Measurements from ENCODE around the gene TOX2.
A peak's percentile ranks its signal among the peaks of the same experiment; 100 is the strongest.

Gene TOX2, protein sequence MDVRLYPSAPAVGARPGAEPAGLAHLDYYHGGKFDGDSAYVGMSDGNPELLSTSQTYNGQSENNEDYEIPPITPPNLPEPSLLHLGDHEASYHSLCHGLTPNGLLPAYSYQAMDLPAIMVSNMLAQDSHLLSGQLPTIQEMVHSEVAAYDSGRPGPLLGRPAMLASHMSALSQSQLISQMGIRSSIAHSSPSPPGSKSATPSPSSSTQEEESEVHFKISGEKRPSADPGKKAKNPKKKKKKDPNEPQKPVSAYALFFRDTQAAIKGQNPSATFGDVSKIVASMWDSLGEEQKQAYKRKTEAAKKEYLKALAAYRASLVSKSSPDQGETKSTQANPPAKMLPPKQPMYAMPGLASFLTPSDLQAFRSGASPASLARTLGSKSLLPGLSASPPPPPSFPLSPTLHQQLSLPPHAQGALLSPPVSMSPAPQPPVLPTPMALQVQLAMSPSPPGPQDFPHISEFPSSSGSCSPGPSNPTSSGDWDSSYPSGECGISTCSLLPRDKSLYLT

DNA sequence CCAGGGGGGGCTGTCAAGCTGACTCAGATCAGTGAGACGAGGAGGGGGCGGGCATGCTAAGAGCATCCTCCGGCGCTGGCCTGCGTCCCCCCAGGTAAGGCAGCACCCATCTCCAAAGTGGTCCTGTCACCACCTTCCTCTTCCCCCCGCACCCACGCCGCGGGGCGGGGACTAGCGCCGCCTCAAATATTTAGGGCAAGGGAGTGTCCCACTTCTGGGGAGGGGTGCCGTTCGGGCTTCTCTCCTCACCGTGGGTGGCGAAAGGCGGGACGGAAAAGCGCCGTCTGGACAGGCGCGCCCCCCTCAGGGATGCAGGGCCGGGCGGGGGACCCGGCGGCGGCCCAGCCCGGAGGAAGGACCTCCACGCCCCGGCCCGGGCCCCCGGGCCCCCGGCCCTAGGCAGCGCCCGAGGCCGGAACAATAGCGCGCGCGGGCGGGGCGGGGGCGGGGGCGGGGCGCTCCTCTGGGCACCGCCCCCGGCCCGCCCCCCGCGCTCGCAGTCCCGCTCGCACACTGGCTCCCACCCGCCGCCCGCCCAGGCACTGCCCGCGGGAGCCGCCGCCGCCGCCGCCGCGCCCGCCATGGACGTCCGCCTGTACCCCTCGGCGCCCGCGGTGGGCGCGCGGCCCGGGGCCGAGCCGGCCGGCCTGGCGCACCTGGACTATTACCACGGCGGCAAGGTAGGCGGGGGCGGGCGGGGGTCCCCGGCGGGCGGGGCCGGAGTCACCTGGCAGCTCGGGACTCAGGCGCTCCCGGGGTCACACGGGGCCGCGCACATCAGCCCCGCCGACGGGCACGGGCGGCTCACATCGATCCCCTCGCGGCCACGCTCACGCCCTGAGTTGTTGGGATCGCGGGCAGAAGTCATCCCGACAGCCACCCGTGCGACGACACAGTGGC is at the start of gene TOX2:
TOX2 (plus strand) TSS at position 542 of the 900 bp plus-strand sequence; CDS start at position 582, 40 bp downstream.
- ChIA-PET POLR2A (no interaction called here), CTCF (no interaction called here)
- Histone ChIP-seq H3K4me1 (ENCODE audit: control insufficient read depth, insufficient read depth, low read length) (no peaks in the 10 kb centered on the region; the same call in 1 of the 2 replicates), H3K36me3 (ENCODE audit: control insufficient read depth in 2 of 2, insufficient read depth in 1 of 2, low read length in 2 of 2) (no peaks in the 10 kb centered on the region), H3K27ac (ENCODE audit: extremely low read depth, low read depth, low read length) (peak within 1 kb of the TSS; percentile 41; the same call in 1 of the 2 replicates), H3K9me3 (ENCODE audit: control insufficient read depth, insufficient read depth, low read depth, low read length) (0 out of 2 replicates have a peak, but pooled peaks cover 2% of the 10 kb centered on the region), H3K4me3 (ENCODE audit: low read depth, low read length) (peak within 1 kb of the TSS; percentile 54)
- TF ChIP-seq ZNF354C (tag by site-specific recombination; IDR thresholded peaks at IDR 0.05; ENCODE audit: borderline replicate concordance, low read depth) (no peak), OVOL3 (tag by site-specific recombination; IDR thresholded peaks at IDR 0.05) (no peak), SP2 (tag by site-specific recombination; IDR thresholded peaks at IDR 0.05) (peak; percentile 27), ZNF274 (IDR thresholded peaks at IDR 0.05; ENCODE audit: low read length) (no peak), ZNF274 (tag by site-specific recombination; IDR thresholded peaks at IDR 0.05; ENCODE audit: borderline replicate concordance) (no peak), ZNF16 (tag by site-specific recombination; IDR thresholded peaks at IDR 0.05; ENCODE audit: low read depth) (no peak), ZNF18 (tag by site-specific recombination; IDR thresholded peaks at IDR 0.05) (no peak), ZNF521 (tag by site-specific recombination; IDR thresholded peaks at IDR 0.05) (no peak), ZNF266 (tag by site-specific recombination; IDR thresholded peaks at IDR 0.05; ENCODE audit: low read depth) (no peak), SCRT1 (tag by site-specific recombination; IDR thresholded peaks at IDR 0.05; ENCODE audit: borderline replicate concordance) (no peak), ZNF335 (tag by site-specific recombination; conservative IDR thresholded peaks at IDR 0.05) (peak; percentile 49), ZBTB8A (tag by site-specific recombination; IDR thresholded peaks at IDR 0.05) (peak; percentile 19)
- TF ChIP-seq, protein P1, sequence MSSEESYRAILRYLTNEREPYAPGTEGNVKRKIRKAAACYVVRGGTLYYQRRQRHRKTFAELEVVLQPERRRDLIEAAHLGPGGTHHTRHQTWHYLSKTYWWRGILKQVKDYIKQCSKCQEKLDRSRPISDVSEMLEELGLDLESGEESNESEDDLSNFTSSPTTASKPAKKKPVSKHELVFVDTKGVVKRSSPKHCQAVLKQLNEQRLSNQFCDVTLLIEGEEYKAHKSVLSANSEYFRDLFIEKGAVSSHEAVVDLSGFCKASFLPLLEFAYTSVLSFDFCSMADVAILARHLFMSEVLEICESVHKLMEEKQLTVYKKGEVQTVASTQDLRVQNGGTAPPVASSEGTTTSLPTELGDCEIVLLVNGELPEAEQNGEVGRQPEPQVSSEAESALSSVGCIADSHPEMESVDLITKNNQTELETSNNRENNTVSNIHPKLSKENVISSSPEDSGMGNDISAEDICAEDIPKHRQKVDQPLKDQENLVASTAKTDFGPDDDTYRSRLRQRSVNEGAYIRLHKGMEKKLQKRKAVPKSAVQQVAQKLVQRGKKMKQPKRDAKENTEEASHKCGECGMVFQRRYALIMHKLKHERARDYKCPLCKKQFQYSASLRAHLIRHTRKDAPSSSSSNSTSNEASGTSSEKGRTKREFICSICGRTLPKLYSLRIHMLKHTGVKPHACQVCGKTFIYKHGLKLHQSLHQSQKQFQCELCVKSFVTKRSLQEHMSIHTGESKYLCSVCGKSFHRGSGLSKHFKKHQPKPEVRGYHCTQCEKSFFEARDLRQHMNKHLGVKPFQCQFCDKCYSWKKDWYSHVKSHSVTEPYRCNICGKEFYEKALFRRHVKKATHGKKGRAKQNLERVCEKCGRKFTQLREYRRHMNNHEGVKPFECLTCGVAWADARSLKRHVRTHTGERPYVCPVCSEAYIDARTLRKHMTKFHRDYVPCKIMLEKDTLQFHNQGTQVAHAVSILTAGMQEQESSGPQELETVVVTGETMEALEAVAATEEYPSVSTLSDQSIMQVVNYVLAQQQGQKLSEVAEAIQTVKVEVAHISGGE (tag by site-specific recombination; conservative IDR thresholded peaks at IDR 0.05; ENCODE audit: low read depth) = no peak
- TF ChIP-seq, protein P2, sequence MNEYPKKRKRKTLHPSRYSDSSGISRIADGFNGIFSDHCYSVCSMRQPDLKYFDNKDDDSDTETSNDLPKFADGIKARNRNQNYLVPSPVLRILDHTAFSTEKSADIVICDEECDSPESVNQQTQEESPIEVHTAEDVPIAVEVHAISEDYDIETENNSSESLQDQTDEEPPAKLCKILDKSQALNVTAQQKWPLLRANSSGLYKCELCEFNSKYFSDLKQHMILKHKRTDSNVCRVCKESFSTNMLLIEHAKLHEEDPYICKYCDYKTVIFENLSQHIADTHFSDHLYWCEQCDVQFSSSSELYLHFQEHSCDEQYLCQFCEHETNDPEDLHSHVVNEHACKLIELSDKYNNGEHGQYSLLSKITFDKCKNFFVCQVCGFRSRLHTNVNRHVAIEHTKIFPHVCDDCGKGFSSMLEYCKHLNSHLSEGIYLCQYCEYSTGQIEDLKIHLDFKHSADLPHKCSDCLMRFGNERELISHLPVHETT (tag by site-specific recombination; IDR thresholded peaks at IDR 0.05) = no peak
- TF ChIP-seq, protein P3, sequence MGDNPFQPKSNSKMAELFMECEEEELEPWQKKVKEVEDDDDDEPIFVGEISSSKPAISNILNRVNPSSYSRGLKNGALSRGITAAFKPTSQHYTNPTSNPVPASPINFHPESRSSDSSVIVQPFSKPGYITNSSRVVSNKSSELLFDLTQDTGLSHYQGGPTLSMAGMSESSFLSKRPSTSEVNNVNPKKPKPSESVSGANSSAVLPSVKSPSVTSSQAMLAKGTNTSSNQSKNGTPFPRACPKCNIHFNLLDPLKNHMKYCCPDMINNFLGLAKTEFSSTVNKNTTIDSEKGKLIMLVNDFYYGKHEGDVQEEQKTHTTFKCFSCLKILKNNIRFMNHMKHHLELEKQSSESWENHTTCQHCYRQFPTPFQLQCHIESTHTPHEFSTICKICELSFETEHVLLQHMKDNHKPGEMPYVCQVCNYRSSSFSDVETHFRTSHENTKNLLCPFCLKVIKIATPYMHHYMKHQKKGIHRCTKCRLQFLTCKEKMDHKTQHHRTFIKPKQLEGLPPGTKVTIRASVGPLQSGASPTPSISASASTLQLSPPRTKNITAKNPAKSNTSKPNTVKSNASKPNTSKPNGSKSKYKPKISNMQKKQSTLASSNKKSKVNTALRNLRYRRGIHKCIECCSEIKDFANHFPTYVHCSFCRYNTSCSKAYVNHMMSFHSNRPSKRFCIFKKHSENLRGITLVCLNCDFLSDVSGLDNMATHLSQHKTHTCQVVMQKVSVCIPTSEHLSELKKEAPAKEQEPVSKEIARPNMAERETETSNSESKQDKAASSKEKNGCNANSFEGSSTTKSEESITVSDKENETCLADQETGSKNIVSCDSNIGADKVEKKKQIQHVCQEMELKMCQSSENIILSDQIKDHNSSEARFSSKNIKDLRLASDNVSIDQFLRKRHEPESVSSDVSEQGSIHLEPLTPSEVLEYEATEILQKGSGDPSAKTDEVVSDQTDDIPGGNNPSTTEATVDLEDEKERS (tag by site-specific recombination; IDR thresholded peaks at IDR 0.05) = no peak
- TF ChIP-seq, protein P4, sequence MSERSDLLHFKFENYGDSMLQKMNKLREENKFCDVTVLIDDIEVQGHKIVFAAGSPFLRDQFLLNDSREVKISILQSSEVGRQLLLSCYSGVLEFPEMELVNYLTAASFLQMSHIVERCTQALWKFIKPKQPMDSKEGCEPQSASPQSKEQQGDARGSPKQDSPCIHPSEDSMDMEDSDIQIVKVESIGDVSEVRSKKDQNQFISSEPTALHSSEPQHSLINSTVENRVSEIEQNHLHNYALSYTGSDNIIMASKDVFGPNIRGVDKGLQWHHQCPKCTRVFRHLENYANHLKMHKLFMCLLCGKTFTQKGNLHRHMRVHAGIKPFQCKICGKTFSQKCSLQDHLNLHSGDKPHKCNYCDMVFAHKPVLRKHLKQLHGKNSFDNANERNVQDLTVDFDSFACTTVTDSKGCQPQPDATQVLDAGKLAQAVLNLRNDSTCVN (tag by site-specific recombination; optimal IDR thresholded peaks at IDR 0.05) = peak; percentile 80
- TF ChIP-seq, protein P5, sequence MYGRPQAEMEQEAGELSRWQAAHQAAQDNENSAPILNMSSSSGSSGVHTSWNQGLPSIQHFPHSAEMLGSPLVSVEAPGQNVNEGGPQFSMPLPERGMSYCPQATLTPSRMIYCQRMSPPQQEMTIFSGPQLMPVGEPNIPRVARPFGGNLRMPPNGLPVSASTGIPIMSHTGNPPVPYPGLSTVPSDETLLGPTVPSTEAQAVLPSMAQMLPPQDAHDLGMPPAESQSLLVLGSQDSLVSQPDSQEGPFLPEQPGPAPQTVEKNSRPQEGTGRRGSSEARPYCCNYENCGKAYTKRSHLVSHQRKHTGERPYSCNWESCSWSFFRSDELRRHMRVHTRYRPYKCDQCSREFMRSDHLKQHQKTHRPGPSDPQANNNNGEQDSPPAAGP (tag by site-specific recombination; IDR thresholded peaks at IDR 0.05) = 0 out of 2 replicates have a peak, but pooled peaks have one; percentile 28
- TF ChIP-seq, protein P6, sequence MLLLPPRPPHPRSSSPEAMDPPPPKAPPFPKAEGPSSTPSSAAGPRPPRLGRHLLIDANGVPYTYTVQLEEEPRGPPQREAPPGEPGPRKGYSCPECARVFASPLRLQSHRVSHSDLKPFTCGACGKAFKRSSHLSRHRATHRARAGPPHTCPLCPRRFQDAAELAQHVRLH (tag by site-specific recombination; IDR thresholded peaks at IDR 0.05) = no peak

Data from HEK293 (cell line).